Fibroblast of pulmonary artery (primary cell): ENCODE measurements around the gene ZFYVE9.
A peak's percentile ranks its signal among the peaks of the same experiment; 100 is the strongest.
"Not testable (repeated sequence)": the region's sequence is repeated elsewhere in the genome, so short reads cannot be mapped to it uniquely, and the experiment has no call there.

Experiments used
- DNase-seq: peaks from one replicate; pipeline ENCODE4 v3.0.0-alpha.2; 2010; ENCODE audit warnings: low read depth
- H3K4me3 ChIP-seq: replicated peaks from 2 replicates; pipeline ENCODE4 v1.5.1; 2011; ENCODE audit warnings: low read depth, mild to moderate bottlenecking, control low read depth, low read length, moderate library complexity
- CTCF ChIP-seq: IDR thresholded peaks from 2 replicates; pipeline ENCODE4 v1.5.1; 2011; ENCODE audit warnings: mild to moderate bottlenecking, control low read depth, low read length, inconsistent platforms; ENCODE audit errors: missing control alignments

ZFYVE9 gene

GRCh38 chr1:52139817-52140540 is 1.9 kb upstream of the ZFYVE9 start:
- DNase-seq = peak; percentile 93
- no peak for TF ChIP-seq CTCF
- peak overlapping the region; percentile 30 for H3K4me3 ChIP-seq

- no peak for DNase-seq
- TF ChIP-seq CTCF = no peak
- no peak overlapping the region for H3K4me3 ChIP-seq
Measured at GRCh38 chr1:52140633-52141512, 1.0 kb upstream of the ZFYVE9 start.

GRCh38 chr1:52142220-52143183 is 613 bp downstream of the ZFYVE9 start:
- peak overlapping the region; percentile 85 for H3K4me3 ChIP-seq
- TF ChIP-seq CTCF = no peak
- DNase-seq = peak; percentile 59

GRCh38 chr1:52145137-52145536 is 3.2 kb downstream of the ZFYVE9 start:
- DNase-seq = no peak
- no peak for TF ChIP-seq CTCF
- no peak overlapping the region for H3K4me3 ChIP-seq

- not testable (repeated sequence) for H3K4me3 ChIP-seq, DNase-seq
Measured at GRCh38 chr1:52150445-52150844, 8.6 kb downstream of the ZFYVE9 start.

GRCh38 chr1:52150946-52151345 is 9.1 kb downstream of the ZFYVE9 start:
- DNase-seq = no peak
- no peak for TF ChIP-seq CTCF

GRCh38 chr1:52152572-52152971 is 10.7 kb downstream of the ZFYVE9 start:
- no peak for TF ChIP-seq CTCF
- DNase-seq = no peak
- H3K4me3 ChIP-seq = no peak overlapping the region

More at GRCh38 chr1:52150946-52151345, 9.1 kb downstream of the ZFYVE9 start:
- H3K4me3 ChIP-seq = no peak overlapping the region
